GM18517 (cell line): ENCODE data around the gene ST7.

Source experiments
- ATAC-seq: cut with Tn5 transposase; IDR thresholded peaks from one replicate; pipeline ENCODE4 v1.9.1; 2021; ENCODE audit warnings: mild to moderate bottlenecking, moderate library complexity; ENCODE audit not compliant: unreplicated experiment

Gene ST7

GRCh38 chr7:117176206-117176605 lies 222.9 kb downstream of the ST7 start:
- no peak for ATAC-seq

DNA sequence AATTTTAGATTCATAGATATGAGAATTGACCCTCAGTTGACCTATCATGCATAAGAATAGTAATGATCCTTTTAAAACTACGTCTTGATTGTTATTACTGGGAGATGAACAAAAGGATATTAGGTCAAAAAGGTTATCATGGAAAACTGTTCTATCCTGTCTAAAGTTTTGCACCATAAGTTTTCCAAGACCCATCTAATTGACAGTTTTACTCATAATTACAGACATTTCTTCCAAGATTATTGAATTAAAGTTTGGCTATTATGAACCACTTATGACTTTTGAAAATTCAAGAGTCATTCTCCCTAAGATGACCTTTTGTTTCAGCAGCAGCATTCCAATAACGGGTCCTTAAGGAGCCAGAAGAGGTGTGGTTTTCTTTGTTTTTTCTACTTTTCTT lies 225.3 kb downstream of the ST7 start:
- ATAC-seq, result no peak

DNA sequence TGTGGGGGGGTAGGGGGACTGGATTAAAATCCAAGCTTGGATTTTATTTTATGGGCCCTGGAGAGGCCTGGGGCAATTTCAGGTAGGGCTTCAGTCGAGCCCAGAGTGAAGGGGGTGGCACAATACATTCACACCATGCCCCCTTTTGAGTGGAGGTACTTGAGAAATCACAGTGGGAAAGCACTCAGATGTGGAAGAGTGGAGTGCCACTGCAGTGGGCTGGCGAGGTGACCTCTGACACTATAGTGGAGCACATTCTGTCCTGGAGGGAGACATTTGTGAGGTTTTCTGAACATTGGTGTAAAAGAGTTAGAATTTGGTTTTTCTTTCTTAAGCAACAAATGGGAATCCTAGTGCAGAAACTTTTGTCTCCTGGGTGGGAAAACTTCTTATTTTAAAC lies 226.4 kb downstream of the ST7 start:
- no peak for ATAC-seq

DNA sequence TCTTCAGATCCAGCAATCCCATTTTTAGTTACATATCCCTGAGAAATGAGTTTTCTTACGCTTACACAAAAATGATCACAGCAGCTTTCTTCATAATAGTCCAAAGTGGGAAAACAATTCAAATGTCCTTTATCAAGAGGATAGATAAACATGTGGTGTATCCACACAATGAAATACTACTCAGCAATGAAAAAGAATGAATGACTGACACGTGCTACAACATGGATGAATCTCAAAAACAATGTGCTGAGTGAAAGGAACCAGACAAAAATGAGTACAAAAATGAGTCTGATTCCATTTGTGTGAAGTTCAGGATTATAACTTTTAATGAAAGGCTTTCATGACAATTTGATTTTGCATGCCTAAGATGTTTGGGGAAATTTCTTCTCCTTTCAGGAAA lies 230.4 kb downstream of the ST7 start:
- no peak for ATAC-seq

GRCh38 chr7:117184367-117184766 lies 231.1 kb downstream of the ST7 start:
- ATAC-seq, result no peak

DNA sequence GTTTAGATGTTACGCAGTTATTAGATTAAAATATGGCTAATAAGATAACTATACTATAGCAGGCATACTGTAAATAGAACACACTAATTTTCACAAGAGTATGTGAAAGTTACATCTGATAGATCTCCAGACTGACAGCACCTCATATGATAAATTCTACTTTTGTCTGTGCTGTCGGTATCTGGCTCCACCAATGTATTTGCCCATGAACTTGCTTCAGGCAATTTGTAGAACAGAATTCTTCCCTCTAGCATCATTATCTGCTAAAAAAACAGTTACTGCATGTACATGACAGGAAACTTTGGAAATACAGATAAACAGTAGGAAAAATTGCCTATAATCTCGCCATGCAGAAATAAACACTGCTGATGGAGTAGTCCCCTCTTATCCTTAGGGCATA lies 231.8 kb downstream of the ST7 start:
- no peak for ATAC-seq

GRCh38 chr7:117186218-117187010 lies 233.1 kb downstream of the ST7 start:
- ATAC-seq, result no peak

- no peak for ATAC-seq
Measured at GRCh38 chr7:117188376-117188775, 235.1 kb downstream of the ST7 start.

- no peak for ATAC-seq
Measured at GRCh38 chr7:117188949-117189592, 235.8 kb downstream of the ST7 start.

GRCh38 chr7:117190104-117190503 lies 236.8 kb downstream of the ST7 start:
- no peak for ATAC-seq

DNA sequence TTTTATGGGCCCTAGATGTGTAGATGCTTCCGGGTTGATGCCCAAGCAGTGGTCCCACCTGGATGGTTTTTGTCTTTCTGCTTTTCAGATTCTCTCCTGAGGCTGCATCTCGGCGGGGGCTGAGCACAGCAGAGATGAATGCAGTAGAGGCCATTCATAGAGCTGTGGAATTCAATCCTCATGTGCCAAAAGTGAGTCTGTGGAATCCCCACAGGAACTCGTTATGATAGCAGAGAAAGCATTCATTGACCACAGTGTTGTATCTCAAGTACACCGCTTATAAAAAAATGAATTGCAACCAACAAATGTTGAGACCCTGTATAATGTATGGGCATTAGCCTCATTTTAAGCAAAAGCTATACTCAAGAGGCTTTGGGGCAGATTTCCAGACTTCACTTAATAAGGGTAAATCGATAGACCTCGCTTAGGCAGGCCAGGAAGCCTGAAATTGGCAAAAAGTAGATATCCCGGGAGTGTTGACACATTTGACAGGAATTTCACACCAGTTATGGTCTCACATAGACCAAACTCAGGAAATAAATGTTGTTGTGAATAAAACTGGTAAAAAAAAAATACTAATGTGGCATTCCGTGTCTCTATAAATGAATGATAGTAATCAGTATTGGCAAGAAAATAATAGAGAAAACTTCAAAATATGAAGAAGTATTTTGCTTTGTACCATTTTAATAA lies 237.6 kb downstream of the ST7 start:
- no peak for ATAC-seq

DNA sequence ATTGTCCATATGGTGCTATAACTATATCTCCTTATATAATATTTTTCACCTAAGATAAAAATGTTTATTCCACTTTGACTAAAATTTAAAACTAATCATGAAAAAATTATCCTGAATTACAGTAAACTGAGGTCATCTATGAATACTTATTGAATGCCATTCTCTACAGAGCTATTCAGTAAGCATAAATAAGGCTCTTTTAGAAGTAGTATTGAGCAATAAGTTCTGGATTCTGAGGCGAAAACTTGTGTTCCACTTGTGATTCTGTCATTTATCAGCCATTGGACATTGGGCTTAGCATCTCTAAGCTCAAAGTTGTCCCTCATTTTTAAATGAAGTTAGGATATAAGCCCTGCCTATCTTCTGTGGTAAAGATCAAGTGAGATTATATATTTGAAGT lies 238.8 kb downstream of the ST7 start:
- no peak for ATAC-seq

DNA sequence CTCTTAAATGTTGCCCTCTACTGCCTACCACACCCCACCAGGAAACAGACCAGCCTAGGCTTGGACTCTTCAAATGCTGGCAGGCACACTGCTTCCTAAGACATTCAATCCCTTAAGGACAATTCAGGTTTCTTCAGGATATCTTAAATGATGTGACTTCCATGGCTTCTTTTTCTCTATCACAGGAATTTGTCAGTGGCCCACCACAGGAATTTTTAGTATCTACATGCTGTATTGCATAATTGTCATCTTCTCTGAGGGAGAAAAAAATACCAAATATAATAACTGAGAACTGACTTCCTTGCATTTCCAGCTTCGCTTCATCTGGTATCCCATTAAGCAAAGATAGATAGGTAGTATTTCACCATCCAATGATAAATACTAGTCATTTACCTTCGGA lies 240.3 kb downstream of the ST7 start:
- no peak for ATAC-seq

DNA sequence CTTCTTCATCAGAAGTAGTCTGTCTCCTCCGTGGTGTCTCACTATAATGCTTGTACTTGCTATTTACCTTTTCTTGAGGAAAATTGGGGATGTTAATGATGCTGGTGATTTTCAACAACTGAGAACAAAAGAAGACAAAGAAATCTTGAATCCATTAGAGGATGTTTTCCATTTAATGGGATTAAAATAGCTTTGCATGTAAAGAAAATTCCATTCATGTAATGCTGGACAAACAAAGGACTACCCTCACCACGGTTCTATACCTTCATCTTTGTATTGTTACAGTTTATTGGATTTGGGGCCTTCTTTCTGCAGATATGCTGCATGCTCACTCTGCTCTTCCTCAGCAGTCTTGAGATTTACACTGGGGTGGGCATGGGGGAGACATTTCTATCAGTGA lies 241.1 kb downstream of the ST7 start:
- no peak for ATAC-seq

- no peak for ATAC-seq
Measured at GRCh38 chr7:117195361-117196029, 242.2 kb downstream of the ST7 start.

DNA sequence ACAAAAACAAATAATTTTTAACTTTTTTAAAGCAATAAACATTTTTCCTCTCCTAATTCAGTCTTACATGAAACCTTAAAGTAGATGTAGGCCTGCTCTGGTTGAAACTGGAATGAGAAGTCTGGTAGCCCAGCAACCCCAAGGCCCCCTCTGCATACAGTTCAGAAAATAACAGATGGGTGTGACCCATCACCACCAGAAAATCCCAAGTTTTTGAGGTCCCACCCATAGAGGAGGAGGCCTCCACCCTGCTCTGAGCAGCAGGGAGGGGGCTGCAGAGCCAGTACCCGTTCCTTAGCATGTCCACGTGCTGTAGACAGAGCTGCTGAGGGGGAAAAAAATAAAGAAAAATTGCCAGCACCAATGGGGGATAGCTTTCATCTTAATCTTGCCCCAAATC lies 246.8 kb downstream of the ST7 start:
- no peak for ATAC-seq

DNA sequence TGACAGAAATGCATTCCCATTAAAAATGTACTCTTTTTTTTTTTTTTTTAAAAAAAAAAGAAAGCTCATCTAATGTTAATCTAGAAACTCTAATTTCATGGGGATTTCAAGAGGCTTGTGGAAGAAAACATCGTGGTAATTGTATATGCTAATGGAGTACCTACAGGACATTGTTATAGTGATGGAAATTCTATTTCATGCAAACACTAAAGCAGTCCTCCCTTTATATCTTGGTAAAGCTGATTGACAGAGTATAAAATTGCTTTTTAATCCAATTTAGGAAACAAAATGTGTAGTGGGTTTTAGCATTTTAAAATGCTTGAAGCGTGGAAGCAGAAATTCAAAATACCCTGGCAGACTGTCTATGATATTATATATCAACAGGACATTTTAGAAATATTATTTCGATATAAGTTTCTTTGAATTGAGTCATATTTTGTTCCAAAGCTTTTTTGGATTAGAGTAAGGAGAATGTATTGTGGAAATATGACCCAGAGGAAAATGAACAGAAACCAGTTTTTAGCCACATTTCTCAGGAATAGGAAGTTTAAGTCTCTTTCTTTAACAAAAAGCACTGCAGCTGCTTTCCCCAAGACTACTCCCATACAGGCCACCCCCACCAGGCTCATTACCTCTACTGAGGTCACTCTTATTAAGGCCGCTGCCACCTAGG lies 247.6 kb downstream of the ST7 start:
- ATAC-seq, result no peak

DNA sequence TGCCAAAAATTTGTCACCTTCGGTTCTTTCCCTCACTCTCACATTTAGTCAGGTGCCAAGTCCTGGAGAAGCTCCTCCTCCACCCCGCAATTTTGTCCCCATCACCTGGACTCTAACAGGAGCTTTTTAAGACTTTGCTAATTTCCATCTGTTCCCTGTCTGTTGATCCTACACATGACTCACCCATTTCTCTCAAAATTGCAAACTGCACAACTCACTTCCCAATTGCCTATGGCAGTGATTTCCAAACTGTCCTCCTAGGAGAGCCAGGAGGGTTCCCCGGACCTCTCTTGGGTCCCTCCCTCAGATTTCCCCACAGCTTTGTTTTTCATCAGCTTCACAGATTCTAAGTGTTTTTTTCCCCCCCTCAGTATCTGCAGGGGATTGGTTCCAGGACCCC lies 249.2 kb downstream of the ST7 start:
- ATAC-seq, result no peak

DNA sequence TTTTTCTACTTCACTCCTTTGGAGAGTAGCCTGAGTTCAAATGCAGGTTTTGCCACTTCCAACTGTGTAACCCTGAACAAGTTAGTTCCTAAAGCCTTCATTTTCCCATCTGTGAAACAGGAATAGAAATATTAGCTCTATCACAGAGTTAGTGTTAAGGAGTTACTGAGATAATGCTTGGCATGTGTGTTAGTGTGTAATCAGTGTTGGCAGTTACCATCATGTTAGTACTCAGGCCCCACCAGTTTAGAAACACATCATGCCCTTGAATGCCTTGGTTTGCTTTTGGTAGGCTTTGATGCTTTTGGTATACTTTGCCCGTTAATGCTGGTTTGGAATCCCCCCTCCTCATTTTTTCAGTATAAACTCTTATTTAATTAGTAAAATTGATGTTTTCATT lies 249.9 kb downstream of the ST7 start:
- no peak for ATAC-seq

DNA sequence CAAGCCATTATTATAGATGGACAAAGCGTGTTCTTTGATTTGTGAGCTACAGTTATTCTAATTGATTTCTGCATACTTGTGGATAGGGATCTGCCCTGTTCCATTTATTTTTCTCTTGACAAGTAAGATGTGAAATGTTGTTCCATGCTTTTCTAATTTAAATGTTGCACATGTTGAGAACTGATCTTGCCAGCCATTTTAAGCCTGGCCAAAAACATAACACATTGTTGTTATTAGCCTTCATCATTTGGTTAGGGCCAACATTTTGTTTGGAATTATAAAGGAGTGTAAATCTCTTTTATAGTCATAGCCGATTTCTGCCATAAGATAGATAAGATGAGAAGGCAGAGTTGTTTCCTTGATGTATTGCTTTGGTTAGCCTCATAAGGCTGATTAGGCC lies 252.6 kb downstream of the ST7 start:
- ATAC-seq, result no peak

DNA sequence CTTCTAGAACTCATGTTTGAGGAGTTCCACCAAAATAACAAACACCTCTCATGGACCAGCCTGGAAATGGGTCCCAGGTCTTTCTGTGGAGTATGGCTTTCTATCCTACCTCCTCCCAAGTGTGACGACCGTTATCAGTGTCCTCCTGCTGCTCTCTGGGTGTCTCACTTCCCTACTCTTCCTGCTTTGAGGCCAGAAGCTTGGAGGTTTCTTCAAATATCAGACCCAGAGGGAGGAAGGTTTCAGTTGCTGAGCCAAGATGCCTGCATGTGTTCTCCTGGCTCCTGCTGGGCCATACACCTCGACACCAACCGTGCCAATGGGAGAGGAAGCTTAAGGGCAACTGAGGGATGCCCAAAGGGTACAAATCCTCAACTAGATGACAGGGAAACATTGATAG lies 255.0 kb downstream of the ST7 start:
- ATAC-seq, result no peak
